ENCODE results near the gene AS3MT. TPM values are rescaled to one million over a fixed set of nuclear protein-coding genes. Genes with fewer than 3 reads are reported as not detected.

The AS3MT gene
- total and polyA plus RNA-seq, 10 of the 15 experiments (the other 5 are each of a cell fraction or from before 2014, with no cell fraction given): 0.11 to 1.0 (median 0.39) TPM; not detected in 2

GRCh38 chr10:102917962-102918816, 48.9 kb downstream of the AS3MT start, which contains the start of gene CNNM2 (continued):
- TF ChIP-seq ZBTB40 (IDR thresholded peaks at IDR 0.05; ENCODE audit: borderline replicate concordance): no peak; the same call in 1 of the 2 replicates
- TF ChIP-seq TAF1 (IDR thresholded peaks at IDR 0.05; ENCODE audit: borderline replicate concordance, low read depth, low read length): peak; percentile 96

DNA sequence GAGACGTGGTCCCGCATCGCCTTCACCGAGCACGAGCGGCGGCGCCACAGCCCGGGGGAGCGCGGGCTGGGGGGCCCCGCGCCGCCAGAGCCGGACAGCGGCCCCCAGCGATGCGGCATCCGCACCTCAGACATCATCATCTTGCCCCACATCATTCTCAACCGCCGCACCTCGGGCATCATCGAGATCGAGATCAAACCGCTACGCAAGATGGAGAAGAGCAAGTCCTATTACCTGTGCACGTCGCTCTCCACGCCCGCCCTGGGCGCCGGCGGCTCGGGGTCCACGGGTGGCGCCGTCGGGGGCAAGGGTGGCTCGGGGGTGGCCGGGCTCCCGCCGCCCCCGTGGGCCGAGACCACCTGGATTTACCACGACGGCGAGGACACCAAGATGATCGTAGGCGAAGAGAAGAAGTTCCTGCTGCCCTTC, 49.6 kb downstream of the AS3MT start:
- no peaks in the 10 kb centered on the region for H3K9me3 ChIP-seq (replicated peaks; ENCODE audit: control insufficient read depth, insufficient read depth, low read length)
- in situ Hi-C loops (cut with MboI): loop anchor here (5.0 kb wide), 2 partner anchors 148 to 323 kb away; no protein-coding TSS in a partner anchor
- FAIRE-seq (no peak), ATAC-seq (peak; percentile 2; the same call in 2 of the 3 replicates), DNase-seq (ENCODE audit: low read depth, low spot score) (no peak)
- intact Hi-C loops (cut with micrococcal nuclease; ENCODE audit: unreplicated experiment): loop anchor here (5.0 kb wide), 1 partner anchor 133 kb away; no protein-coding TSS in a partner anchor
- peak overlapping the region; percentile 92 for H3K4me3 ChIP-seq
- H2AFZ ChIP-seq (ENCODE audit: control insufficient read depth, low read depth, low read length): peak overlapping the region; percentile 99
- peak overlapping the region; percentile 99 for H3K4me2 ChIP-seq (ENCODE audit: control insufficient read depth, insufficient read depth)
- H3K9ac ChIP-seq (ENCODE audit: control insufficient read depth, insufficient read depth, low read length): peak overlapping the region; percentile 77
- POLR2A ChIA-PET: interaction anchor here (1.2 to 2.4 kb wide), 3 partner anchors 139 to 151 kb away, joined by 3 to 7 read pairs (median 6); no protein-coding TSS in a partner anchor
- RAD21 ChIA-PET (ENCODE audit: unreplicated experiment): interaction anchor here (0.8 to 5.7 kb wide), 20 partner anchors 13 to 572 kb away, joined by 3 to 63 read pairs (median 4); partner anchors contain the start of gene NT5C2
- H3K36me3 ChIP-seq (ENCODE audit: control insufficient read depth in 2 of 2, insufficient read depth in 2 of 2, low read length in 1 of 2): no peaks in the 10 kb centered on the region
- peak overlapping the region; percentile 72 for H3K27ac ChIP-seq (ENCODE audit: control insufficient read depth, insufficient read depth)
- peaks cover 16% of the 10 kb centered on the region for H3K4me1 ChIP-seq (ENCODE audit: control insufficient read depth, insufficient read depth, low read length)
- SMC1A ChIA-PET (ENCODE audit: uncharacterized antibody, unreplicated experiment): interaction anchor here (0.6 to 15.0 kb wide), 10 partner anchors 17 to 533 kb away, joined by 3 to 164 read pairs (median 4); partner anchors contain the start of gene RPEL1
- WGBS (ENCODE audit: insufficient coverage, insufficient replicate concordance, low lambda C conversion rate, missing lambda C conversion rate): under 1% methylated on average over 47 of the region's 49 CpGs
- no peaks in the 10 kb centered on the region for H4K20me1 ChIP-seq (ENCODE audit: control insufficient read depth, insufficient read depth)
- TF ChIP-seq, protein P1, sequence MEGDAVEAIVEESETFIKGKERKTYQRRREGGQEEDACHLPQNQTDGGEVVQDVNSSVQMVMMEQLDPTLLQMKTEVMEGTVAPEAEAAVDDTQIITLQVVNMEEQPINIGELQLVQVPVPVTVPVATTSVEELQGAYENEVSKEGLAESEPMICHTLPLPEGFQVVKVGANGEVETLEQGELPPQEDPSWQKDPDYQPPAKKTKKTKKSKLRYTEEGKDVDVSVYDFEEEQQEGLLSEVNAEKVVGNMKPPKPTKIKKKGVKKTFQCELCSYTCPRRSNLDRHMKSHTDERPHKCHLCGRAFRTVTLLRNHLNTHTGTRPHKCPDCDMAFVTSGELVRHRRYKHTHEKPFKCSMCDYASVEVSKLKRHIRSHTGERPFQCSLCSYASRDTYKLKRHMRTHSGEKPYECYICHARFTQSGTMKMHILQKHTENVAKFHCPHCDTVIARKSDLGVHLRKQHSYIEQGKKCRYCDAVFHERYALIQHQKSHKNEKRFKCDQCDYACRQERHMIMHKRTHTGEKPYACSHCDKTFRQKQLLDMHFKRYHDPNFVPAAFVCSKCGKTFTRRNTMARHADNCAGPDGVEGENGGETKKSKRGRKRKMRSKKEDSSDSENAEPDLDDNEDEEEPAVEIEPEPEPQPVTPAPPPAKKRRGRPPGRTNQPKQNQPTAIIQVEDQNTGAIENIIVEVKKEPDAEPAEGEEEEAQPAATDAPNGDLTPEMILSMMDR (IDR thresholded peaks at IDR 0.05 in 2 of 3, conservative IDR thresholded peaks at IDR 0.05 in 1 of 3; ENCODE audit: control insufficient read depth in 2 of 3, extremely low read depth in 1 of 3, insufficient read depth in 1 of 3, low read depth in 3 of 3, low read length in 3 of 3): peak in 1 of 3 experiments; percentile 12; a peak in 2 of 6 replicates
- TF ChIP-seq NR2F1 (conservative IDR thresholded peaks at IDR 0.05) (0 out of 2 replicates have a peak, but pooled peaks have one; percentile 46), PAX5 (IDR thresholded peaks at IDR 0.05; ENCODE audit: borderline replicate concordance, low read depth, low read length) (0 out of 2 replicates have a peak, but pooled peaks have one; percentile 5), ETV6 (conservative IDR thresholded peaks at IDR 0.05 in 1 of 2, IDR thresholded peaks at IDR 0.05 in 1 of 2; ENCODE audit: borderline replicate concordance in 1 of 2, low read depth in 1 of 2) (no peak), IKZF1 (conservative IDR thresholded peaks at IDR 0.05) (peak; percentile 33; the same call in 1 of the 2 replicates), DPF2 (IDR thresholded peaks at IDR 0.05) (0 out of 2 replicates have a peak, but pooled peaks have one; percentile 1)
- CTCF ChIA-PET: interaction anchor here (0.9 to 6.2 kb wide), 9 partner anchors 7 to 562 kb away, joined by 3 to 174 read pairs (median 12); partner anchors contain the start of gene RPEL1
- no peaks in the 10 kb centered on the region; a peak in 1 of 4 replicates for H3K27me3 ChIP-seq (replicated peaks in 1 of 2; ENCODE audit: control insufficient read depth in 2 of 2, insufficient read depth in 2 of 2, low read length in 1 of 2)
- H3K79me2 ChIP-seq (ENCODE audit: control insufficient read depth, insufficient read depth, low read length): peaks cover 4% of the 10 kb centered on the region
- no TSS peak for BruUV-seq (replicated peaks)
